H7 (cell line): ENCODE results near the gene KHDRBS2. TPM values are rescaled to one million over a fixed set of nuclear protein-coding genes. Genes with fewer than 3 reads are reported as not detected.

ENCODE experiments used
- DNase-seq: peaks from one replicate; pipeline ENCODE4 v3.0.0; 2012
- H3K27me3 ChIP-seq: 2 replicates; pipeline ENCODE4 v1.6.0; 2011; ENCODE audit warnings: mild to moderate bottlenecking, low read length; ENCODE audit not compliant: control insufficient read depth, insufficient read depth
- H3K36me3 ChIP-seq: replicated peaks from 2 replicates; pipeline ENCODE4 v1.5.1; 2011; ENCODE audit warnings: low read length; ENCODE audit not compliant: control insufficient read depth, insufficient read depth
- H3K4me3 ChIP-seq: 2 replicates; pipeline ENCODE4 v1.5.1; 2011; ENCODE audit warnings: low read depth, mild to moderate bottlenecking, control low read depth, low read length, moderate library complexity; ENCODE audit not compliant: insufficient read depth
- total RNA-seq: library from RNA; depleted of rRNA; stranded (reverse); fragments of >200 nt; shearing (Covaris generic); gene quantifications from 2 replicates; pipeline ENCODE4 v1.2.3, GENCODE V29; 2014

KHDRBS2 gene
- total RNA-seq, 1 experiment from 2014 or later, result 3.7 TPM

DNA sequence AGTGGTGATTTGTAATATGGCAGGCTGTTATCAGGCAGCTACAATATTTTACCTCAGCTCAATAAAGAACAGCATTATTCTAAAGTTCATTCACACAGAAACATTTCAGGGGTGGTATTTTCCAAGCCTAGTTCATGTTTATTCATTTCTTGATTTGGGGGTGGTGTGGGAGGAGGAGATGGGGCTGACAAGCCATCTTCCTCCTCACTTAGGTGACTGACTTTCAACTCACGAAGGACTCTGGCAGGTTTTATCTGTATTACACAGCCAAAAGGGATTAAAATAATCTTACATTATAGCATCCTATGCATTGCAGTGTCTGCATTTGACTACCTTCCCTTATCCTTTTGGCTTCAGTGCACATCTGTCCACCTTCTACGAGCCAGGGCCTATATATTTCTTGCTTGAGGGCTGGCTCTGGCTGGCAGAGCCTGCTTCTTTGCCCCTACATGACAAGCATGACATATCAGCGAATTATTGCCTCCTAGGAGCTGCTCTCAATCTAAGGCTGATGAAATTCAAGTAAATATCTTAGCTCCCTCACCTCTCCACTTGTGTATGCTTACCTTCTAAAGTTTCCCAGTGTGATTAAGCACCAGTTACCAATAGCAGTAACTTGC, 20.0 kb downstream of the KHDRBS2 start:
- no peak for DNase-seq
- Histone ChIP-seq H3K4me3 (no peak overlapping the region), H3K36me3 (no peaks in the 10 kb centered on the region), H3K27me3 (no peaks in the 10 kb centered on the region)

DNA sequence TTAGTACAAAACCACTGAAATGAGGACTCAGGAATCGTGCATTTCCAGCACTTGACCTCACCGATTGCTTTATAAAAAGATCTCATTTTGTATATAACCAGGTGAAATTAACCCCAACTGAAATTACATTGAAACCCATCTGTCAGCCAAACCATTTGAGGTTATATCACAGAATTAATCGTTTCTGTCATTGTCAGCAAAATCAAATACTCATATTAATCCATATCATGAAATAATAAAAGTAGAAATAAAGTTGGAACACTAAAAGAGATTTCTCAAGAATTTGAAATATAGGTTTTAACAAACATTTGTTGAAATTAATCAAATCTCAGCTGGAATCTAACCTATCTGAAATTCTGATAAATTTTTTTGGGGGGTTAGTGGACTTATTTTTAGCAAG, 23.7 kb downstream of the KHDRBS2 start:
- Histone ChIP-seq H3K4me3 (no peak overlapping the region), H3K36me3 (no peaks in the 10 kb centered on the region), H3K27me3 (no peaks in the 10 kb centered on the region)
- DNase-seq, result no peak

GRCh38 chr6:62246087-62246486, 39.9 kb downstream of the KHDRBS2 start:
- Histone ChIP-seq H3K27me3 (no peaks in the 10 kb centered on the region), H3K36me3 (no peaks in the 10 kb centered on the region), H3K4me3 (no peak overlapping the region)
- DNase-seq, result no peak

DNA sequence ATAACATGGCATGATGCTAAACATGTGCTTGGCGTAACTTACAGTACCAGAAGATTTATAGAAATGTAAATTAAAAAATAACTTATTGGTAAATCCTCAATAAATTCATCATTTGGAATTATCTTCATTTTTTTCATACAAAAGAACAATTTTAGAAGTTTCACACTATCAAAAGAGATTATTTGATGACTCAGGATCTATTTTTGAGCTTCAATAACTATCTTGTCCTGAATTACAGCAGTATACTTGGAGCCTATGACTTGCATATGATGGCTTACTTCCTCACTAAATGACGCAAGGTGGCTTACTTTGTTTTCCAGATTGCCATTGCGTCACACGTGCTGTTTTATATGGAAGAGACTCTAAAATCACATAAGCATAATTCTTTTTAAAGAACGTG, 49.2 kb downstream of the KHDRBS2 start:
- DNase-seq, result no peak
- Histone ChIP-seq H3K4me3 (no peak overlapping the region), H3K36me3 (no peaks in the 10 kb centered on the region), H3K27me3 (no peaks in the 10 kb centered on the region)

DNA sequence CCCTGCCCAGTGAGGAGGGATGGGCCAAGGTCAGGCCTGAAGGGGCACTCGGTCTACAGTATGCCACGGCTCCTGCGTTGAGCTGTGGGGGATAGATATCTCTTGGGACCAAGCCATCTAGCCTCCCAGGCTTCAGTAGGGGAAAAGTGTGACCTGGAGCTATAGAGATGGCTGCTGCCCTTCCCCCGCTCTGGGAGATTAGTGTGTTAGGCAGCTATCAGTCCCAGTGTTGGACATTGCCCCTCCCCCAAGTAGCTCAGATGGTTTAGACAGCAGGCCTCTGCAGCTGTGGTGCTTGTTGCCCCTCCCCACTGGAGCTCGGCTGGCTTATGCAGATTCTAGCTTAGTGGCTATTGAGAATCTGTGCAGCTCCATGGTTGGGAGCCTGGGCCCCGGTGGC, 56.8 kb downstream of the KHDRBS2 start:
- Histone ChIP-seq H3K4me3 (no peak overlapping the region), H3K27me3 (no peaks in the 10 kb centered on the region), H3K36me3 (no peaks in the 10 kb centered on the region)
- no peak for DNase-seq

DNA sequence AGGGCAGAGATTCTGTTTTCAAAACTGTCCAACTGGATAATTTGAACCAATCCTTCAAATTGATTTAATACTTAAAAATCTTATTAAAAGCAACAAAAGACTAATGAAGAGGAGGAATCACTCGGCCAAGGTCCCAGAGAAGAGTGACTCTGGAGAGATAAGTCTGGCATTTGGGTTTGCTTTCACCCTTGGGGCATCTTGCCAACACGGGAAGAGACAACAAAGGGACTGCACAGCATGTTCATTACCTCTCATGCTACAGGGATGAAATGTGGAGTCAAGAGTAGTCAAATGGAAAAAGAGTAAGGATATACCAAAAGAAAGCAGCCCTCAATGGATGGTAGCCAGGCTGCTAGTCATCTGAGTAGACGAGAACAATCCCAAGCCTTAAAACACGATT, 68.2 kb downstream of the KHDRBS2 start:
- H3K36me3 ChIP-seq, result no peaks in the 10 kb centered on the region
- no peak for DNase-seq
- H3K4me3 ChIP-seq, result no peak overlapping the region
- no peaks in the 10 kb centered on the region for H3K27me3 ChIP-seq

DNA sequence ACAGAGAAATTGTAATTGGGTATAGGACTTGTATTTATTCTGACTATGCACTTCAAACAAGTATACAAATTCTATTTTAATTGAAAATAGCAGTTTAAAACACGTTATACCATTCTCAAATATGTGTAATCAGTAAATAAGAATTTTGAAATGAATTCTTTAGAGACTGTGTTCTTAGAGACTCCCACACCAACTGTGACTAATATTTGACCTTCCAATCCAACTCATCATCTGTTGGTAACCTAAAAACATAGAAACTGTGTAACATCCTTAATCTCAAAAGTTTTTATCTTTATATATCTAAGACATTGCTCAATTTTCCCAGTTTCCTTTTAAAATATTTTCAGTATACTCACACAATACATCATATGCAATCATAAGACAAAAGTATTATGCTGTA, 83.9 kb downstream of the KHDRBS2 start:
- Histone ChIP-seq H3K36me3 (no peaks in the 10 kb centered on the region), H3K4me3 (no peak overlapping the region), H3K27me3 (no peaks in the 10 kb centered on the region)
- DNase-seq, result no peak

GRCh38 chr6:62192593-62192992, 93.4 kb downstream of the KHDRBS2 start:
- H3K4me3 ChIP-seq, result no peak overlapping the region

DNA sequence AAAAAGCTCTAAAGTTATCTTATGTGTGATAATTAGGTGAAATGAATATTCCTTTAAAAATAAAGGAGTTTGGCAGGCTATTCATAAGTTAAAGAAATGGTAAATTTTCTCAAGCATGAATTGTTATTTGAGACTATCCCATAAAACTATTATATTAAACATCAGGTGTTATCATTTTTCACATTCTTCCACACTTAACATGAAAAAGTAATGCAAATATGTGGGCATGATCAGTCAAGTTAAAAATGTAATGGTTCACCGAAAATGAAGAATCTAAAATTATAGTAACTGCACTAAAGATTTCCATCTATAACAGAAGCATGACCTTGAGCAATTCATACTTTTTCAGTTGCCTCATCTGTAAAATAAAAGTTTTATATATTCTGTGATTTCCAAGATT, 110.8 kb downstream of the KHDRBS2 start:
- H3K36me3 ChIP-seq, result no peaks in the 10 kb centered on the region
- no peak for DNase-seq
- H3K4me3 ChIP-seq, result no peak overlapping the region
- H3K27me3 ChIP-seq, result no peaks in the 10 kb centered on the region

More at GRCh38 chr6:62192593-62192992, 93.4 kb downstream of the KHDRBS2 start:
- Histone ChIP-seq H3K36me3 (no peaks in the 10 kb centered on the region), H3K27me3 (no peaks in the 10 kb centered on the region)
- DNase-seq, result no peak

- Histone ChIP-seq H3K27me3 (no peaks in the 10 kb centered on the region), H3K4me3 (no peak overlapping the region), H3K36me3 (no peaks in the 10 kb centered on the region)
- DNase-seq, result no peak
Observed at GRCh38 chr6:62174548-62174947, 111.5 kb downstream of the KHDRBS2 start.

DNA sequence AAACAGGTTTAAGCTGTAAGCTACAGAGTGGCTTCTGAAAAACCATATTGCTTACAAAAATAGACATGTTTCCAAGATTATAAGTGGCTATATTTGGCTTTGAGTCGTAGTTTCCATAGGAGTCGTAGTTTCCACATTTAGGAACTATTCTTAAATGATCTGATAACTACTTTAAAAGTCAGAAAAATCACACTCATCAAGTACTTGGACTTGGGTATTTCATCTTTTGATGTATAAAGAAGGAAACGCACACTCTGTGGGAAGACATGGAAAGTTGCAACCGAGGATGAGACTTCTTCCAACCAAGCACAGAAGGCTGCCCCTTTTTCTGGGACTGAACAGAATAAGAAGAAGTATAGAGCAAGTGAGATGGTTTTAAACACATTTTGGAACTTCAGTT, 118.3 kb downstream of the KHDRBS2 start:
- DNase-seq, result no peak
- Histone ChIP-seq H3K4me3 (no peak overlapping the region), H3K27me3 (no peaks in the 10 kb centered on the region), H3K36me3 (no peaks in the 10 kb centered on the region)

DNA sequence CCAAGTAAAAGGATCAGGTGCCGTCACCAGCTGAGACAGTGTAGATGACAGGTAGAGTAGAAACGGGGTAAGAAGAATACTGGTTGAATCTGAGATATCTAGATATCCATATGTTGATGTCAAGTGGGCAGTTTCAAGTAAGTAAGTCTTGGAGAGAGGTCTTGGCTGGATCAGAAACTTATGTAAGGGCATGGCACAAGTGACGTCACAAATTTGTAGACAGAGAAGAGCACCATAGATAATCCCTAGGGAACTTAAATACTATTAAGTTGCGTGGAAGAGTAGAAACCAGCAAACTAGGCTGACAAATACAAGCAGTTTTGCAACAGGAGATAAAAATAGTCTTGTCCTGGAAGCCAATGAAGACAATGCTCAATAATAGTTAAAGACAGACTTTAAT, 123.2 kb downstream of the KHDRBS2 start:
- no peaks in the 10 kb centered on the region for H3K27me3 ChIP-seq
- H3K36me3 ChIP-seq, result no peaks in the 10 kb centered on the region
- H3K4me3 ChIP-seq, result no peak overlapping the region
- no peak for DNase-seq

DNA sequence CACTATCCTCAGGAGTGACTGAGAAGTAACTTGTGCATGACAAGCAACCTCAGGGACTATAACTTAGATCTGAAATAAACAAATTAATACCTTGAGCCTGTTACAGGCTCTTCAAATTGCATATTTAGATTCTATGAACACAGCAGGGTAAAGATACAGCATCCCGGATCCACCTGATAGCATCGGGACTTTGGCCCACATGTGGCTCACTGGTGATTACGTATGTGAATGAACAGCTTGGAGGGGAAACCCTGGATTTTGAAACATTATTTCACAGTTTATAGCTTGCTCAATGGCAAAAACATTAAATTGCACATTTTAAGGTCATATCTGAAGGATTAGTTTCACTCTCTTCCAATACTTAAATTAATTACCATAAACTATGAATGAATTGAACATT, 133.2 kb downstream of the KHDRBS2 start:
- Histone ChIP-seq H3K27me3 (no peaks in the 10 kb centered on the region), H3K4me3 (no peak overlapping the region), H3K36me3 (no peaks in the 10 kb centered on the region)
- no peak for DNase-seq

DNA sequence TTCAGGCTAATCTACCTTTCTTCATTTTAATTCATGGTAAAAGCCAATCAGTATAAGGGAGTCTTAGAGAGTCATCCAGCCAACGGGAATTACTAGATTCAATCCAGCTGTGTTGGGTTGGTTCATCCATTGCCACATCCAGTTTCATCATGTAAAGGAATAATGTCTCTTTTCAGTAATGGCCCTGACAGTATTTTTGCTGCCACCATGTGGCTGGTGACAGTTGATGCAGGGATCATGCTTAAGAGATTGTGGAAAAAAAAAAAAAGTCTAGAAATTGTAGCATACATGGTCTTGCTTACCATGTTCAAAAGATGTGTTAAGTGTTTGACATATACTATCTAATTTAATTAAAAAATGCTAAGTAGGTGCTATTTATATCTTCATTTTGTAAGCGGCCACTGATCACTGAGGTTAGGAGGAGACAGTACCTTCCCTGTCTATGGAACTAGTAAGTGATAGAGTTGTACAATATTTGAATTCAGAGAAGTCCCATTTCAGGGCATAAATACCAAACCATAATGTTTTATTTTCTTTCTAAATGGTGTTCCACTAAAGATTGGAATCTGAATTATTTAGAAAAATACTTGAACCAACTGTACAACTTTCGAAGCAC, 135.9 kb downstream of the KHDRBS2 start:
- H3K36me3 ChIP-seq, result no peaks in the 10 kb centered on the region
- H3K4me3 ChIP-seq, result no peak overlapping the region
- no peaks in the 10 kb centered on the region for H3K27me3 ChIP-seq
- DNase-seq, result peak; percentile 30

DNA sequence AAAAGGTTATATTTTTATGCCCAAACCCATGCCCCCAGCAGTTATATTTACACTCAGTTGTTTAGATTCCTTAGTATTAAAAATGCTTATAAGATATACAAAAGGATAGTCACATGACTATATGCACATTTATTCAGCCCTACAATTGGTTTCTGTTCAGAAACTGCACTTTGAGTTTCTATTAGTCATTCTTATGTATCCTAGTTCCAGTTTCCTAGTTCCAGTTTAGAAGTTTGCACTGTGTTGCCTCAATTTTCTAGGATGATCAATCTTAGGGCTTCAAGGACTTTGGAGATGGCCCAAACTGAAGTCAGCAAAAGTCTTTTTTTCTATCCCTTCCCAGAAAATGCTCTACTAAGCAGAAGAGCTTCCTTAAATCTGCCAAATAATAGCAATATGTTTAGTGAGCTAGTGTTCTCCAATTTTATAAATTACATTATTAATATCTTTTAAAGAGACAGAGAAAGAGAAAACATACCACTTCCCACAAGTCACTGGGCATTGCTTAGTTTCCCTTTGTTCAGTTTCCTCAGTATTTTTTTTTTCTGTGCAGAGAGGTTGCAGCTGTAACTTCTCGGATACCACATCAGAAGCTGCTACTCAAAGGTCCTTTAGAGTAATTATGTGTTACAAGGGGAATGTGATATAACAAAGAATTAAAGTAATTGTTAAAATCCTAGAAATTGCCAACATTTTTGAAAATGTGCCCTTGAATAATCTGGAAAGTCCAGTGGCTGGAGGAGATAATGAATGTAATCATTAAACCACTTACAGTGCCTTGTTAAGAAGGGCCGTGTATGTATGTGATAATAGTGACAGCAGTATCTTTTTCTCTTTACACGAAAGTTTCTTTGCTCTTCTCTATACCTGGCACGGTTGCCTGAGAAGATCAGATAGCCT, 138.8 kb downstream of the KHDRBS2 start:
- DNase-seq, result no peak
- no peaks in the 10 kb centered on the region for H3K27me3 ChIP-seq
- no peaks in the 10 kb centered on the region for H3K36me3 ChIP-seq
- H3K4me3 ChIP-seq, result no peak overlapping the region
